OCI-LY1 (cell line): ENCODE data around the gene TLE4.
"Not testable (repeated sequence)": the region's sequence is repeated elsewhere in the genome, so short reads cannot be mapped to it uniquely, and the experiment has no call there.

Experiments used
- EZH2 ChIP-seq: fragments of 200-600 bp; sonication (generic), shearing (Covaris generic); IDR thresholded peaks from 2 replicates; pipeline ENCODE4 v1.8.0; 2017; ENCODE audit warnings: borderline replicate concordance, mixed run types, mild to moderate bottlenecking, antibody characterized with exemption, low read length, moderate library complexity, mixed read lengths
- TF ChIP-seq, protein P1 (sequence below): fragments of 200-600 bp; sonication (generic), shearing (Covaris generic); IDR thresholded peaks from 2 replicates; pipeline ENCODE4 v1.5.1; 2017; ENCODE audit warnings: mild to moderate bottlenecking, antibody characterized with exemption, low read length, moderate library complexity, mixed read lengths

- TF ChIP-seq, protein P1, sequence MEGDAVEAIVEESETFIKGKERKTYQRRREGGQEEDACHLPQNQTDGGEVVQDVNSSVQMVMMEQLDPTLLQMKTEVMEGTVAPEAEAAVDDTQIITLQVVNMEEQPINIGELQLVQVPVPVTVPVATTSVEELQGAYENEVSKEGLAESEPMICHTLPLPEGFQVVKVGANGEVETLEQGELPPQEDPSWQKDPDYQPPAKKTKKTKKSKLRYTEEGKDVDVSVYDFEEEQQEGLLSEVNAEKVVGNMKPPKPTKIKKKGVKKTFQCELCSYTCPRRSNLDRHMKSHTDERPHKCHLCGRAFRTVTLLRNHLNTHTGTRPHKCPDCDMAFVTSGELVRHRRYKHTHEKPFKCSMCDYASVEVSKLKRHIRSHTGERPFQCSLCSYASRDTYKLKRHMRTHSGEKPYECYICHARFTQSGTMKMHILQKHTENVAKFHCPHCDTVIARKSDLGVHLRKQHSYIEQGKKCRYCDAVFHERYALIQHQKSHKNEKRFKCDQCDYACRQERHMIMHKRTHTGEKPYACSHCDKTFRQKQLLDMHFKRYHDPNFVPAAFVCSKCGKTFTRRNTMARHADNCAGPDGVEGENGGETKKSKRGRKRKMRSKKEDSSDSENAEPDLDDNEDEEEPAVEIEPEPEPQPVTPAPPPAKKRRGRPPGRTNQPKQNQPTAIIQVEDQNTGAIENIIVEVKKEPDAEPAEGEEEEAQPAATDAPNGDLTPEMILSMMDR: not testable (repeated sequence)
- not testable (repeated sequence) for TF ChIP-seq EZH2
These were observed 68.3 kb downstream of the TLE4 start for GRCh38 chr9:79640067-79640466.
